Coronary artery (tissue), 2 donors: ENCODE data around the gene CKM.

Experiments used
- DNase-seq: peaks from one replicate; pipeline ENCODE4 v3.0.0-alpha.2; 2017; ENCODE audit warnings: low spot score
- H3K27ac ChIP-seq, 2 donors: fragments of 200-600 bp; sonication (generic); one replicate each; pipeline ENCODE4 v1.5.1; 2016 to 2019
- H3K4me3 ChIP-seq: fragments of 200-600 bp; sonication (generic); 2 replicates; pipeline ENCODE4 v1.5.1; 2016; ENCODE audit warnings: mild to moderate bottlenecking, moderate library complexity
- CTCF ChIP-seq: fragments of 200-600 bp; sonication (generic); IDR thresholded peaks from one replicate; pipeline ENCODE4 v1.5.1; 2019; ENCODE audit warnings: antibody characterized with exemption

The CKM gene

GRCh38 chr19:45264781-45265317 lies 57.8 kb downstream of the CKM start:
- DNase-seq: no peak
- no peak for TF ChIP-seq CTCF

DNA sequence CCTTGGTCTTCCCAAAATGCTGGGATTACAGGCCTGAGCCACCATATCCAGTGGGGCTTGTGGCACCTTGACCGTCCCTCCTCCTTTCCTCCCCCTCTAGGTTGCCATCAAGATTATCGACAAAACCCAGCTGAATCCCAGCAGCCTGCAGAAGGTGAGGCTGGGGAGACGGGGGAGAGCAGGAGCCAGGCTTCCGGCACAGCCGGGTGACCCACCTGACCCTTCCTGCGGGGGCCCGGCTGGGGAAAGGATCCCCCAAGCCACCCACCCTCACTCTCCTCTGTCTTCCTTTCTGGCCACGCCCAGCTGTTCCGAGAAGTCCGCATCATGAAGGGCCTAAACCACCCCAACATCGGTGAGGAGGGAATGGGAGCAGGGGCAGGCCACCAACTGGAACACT lies 59.7 kb downstream of the CKM start:
- DNase-seq: no peak
- TF ChIP-seq CTCF: no peak
- H3K4me3 ChIP-seq: no peak overlapping the region
- no peak overlapping the region for H3K27ac ChIP-seq

More at GRCh38 chr19:45264781-45265317, 57.8 kb downstream of the CKM start:
- Histone ChIP-seq H3K4me3 (no peak overlapping the region), H3K27ac (no peak overlapping the region)

GRCh38 chr19:45262570-45262969 lies 60.1 kb downstream of the CKM start:
- H3K27ac ChIP-seq: no peak overlapping the region
- no peak for DNase-seq
- no peak for TF ChIP-seq CTCF

DNA sequence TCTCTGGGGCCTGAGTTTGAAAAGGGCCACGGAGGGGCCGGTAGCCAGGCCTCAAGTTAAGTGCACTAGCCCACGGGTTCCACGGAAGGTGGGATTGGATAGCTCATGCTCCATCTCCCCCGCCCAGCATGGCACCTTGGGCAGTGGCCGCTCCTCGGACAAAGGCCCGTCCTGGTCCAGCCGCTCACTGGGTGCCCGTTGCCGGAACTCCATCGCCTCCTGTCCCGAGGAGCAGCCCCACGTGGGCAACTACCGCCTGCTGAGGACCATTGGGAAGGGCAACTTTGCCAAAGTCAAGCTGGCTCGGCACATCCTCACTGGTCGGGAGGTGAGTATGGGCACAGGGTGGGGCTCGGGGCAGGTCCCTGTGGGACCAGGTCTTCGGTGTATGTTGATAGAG lies 63.8 kb downstream of the CKM start:
- no peak for TF ChIP-seq CTCF
- Histone ChIP-seq H3K27ac (no peak overlapping the region), H3K4me3 (no peak overlapping the region)
- no peak for DNase-seq

More at GRCh38 chr19:45262570-45262969, 60.1 kb downstream of the CKM start:
- H3K4me3 ChIP-seq: no peak overlapping the region

- Histone ChIP-seq H3K4me3 (no peak overlapping the region), H3K27ac (no peak overlapping the region)
- TF ChIP-seq CTCF: no peak
- DNase-seq: no peak
These were observed 65.8 kb downstream of the CKM start for GRCh38 chr19:45256836-45257235.
